ENCODE measurements around the gene TNFRSF8. TPM values are rescaled to one million over a fixed set of nuclear protein-coding genes. Genes with fewer than 3 reads are reported as not detected.

Gene TNFRSF8
- total RNA-seq, 1 donor from 2014 or later: 2.2 TPM

DNA sequence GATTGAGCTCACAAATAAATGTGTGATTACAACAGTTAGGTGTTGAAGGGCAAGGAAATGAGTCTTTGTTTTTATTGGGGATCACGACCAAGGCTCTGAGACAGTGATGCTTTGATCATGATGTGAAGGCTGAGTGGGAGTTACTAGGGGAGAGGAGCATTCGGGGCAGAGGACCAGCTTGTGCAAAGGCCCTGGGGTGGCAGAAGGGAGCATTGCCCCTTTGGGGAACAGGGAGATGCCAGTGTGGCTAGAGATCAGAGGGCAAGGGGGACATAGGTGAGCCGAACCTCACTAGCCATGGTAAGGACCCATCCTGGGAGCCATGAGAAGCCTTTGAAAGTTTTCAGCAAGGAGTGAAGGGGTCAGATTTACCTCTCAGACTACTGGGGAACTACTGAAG, 31.1 kb downstream of the TNFRSF8 start:
- intact Hi-C loops (cut with micrococcal nuclease): no loop called here
- TF ChIP-seq CTCF (IDR thresholded peaks at IDR 0.05): no peak
- Mint-ChIP-seq H3K4me1 (peaks cover 12% of the 10 kb centered on the region), H3K4me3 (no peak overlapping the region), H3K9me3 (no peaks in the 10 kb centered on the region), H3K36me3 (ENCODE audit: low read depth) (no peaks in the 10 kb centered on the region), H3K27me3 (no peaks in the 10 kb centered on the region), H3K27ac (no peak overlapping the region)
- ATAC-seq (ENCODE audit: low read depth): no peak
- no peak for DNase-seq
- ChIA-PET CTCF (no interaction called here), POLR2A (interaction anchor here (0.6 kb wide), 2 partner anchors 16 to 97 kb away, joined by 3 read pairs; no protein-coding TSS in a partner anchor)

- H3K27ac Mint-ChIP-seq: no peak overlapping the region
- no peak for ATAC-seq (ENCODE audit: low read depth)
- H3K9me3 Mint-ChIP-seq: no peaks in the 10 kb centered on the region
- H3K36me3 Mint-ChIP-seq (ENCODE audit: low read depth): no peaks in the 10 kb centered on the region
- intact Hi-C loops (cut with micrococcal nuclease): no loop called here
- POLR2A ChIA-PET: interaction anchor here (0.5 kb wide), 1 partner anchor 26 kb away, joined by 3 read pairs; no protein-coding TSS in a partner anchor
- TF ChIP-seq CTCF (IDR thresholded peaks at IDR 0.05): no peak
- DNase-seq: no peak
- H3K4me3 Mint-ChIP-seq: no peak overlapping the region
- peaks cover 1% of the 10 kb centered on the region for H3K4me1 Mint-ChIP-seq
- CTCF ChIA-PET: no interaction called here
- H3K27me3 Mint-ChIP-seq: no peaks in the 10 kb centered on the region
These were observed 32.6 kb downstream of the TNFRSF8 start for GRCh38 chr1:12095452-12096263.

- Mint-ChIP-seq H3K4me1 (no peaks in the 10 kb centered on the region), H3K27ac (no peak overlapping the region), H3K9me3 (no peaks in the 10 kb centered on the region)
These were observed 33.5 kb downstream of the TNFRSF8 start for GRCh38 chr1:12096615-12097014.

DNA sequence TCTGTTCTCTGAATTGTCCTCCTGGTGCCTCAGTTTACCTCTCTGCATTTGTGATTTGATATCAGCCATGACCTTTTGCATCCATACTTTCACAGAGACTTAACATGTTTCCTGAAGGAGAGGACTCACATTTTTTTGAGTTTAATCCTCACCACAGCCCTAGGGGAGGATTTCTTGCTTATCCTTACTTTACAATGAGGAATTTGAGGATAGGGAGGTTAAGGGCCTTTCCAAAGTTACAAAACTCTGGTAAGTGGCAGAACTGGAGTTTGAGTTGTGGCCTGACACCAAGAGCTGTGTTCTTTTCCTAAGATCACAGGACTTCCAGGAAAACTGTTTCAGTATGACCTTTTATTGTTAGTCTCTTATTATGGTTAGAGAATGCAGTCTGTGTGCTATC, 34.2 kb downstream of the TNFRSF8 start:
- Mint-ChIP-seq H3K4me1 (no peaks in the 10 kb centered on the region), H3K27me3 (no peaks in the 10 kb centered on the region), H3K27ac (no peak overlapping the region), H3K36me3 (ENCODE audit: low read depth) (no peaks in the 10 kb centered on the region), H3K9me3 (no peaks in the 10 kb centered on the region), H3K4me3 (no peak overlapping the region)
- ChIA-PET POLR2A (interaction anchor here (0.5 kb wide), 1 partner anchor 188 kb away, joined by 4 read pairs; no protein-coding TSS in a partner anchor), CTCF (no interaction called here)
- TF ChIP-seq CTCF (IDR thresholded peaks at IDR 0.05): no peak
- no peak for DNase-seq
- intact Hi-C loops (cut with micrococcal nuclease): no loop called here
- ATAC-seq (ENCODE audit: low read depth): no peak

More at GRCh38 chr1:12096615-12097014, 33.5 kb downstream of the TNFRSF8 start:
- no peak for DNase-seq
- Mint-ChIP-seq H3K36me3 (ENCODE audit: low read depth) (no peaks in the 10 kb centered on the region), H3K27me3 (no peaks in the 10 kb centered on the region), H3K4me3 (no peak overlapping the region)
- ChIA-PET CTCF (no interaction called here), POLR2A (no interaction called here)
- no peak for ATAC-seq (ENCODE audit: low read depth)
- intact Hi-C loops (cut with micrococcal nuclease): no loop called here
- no peak for TF ChIP-seq CTCF (IDR thresholded peaks at IDR 0.05)

DNA sequence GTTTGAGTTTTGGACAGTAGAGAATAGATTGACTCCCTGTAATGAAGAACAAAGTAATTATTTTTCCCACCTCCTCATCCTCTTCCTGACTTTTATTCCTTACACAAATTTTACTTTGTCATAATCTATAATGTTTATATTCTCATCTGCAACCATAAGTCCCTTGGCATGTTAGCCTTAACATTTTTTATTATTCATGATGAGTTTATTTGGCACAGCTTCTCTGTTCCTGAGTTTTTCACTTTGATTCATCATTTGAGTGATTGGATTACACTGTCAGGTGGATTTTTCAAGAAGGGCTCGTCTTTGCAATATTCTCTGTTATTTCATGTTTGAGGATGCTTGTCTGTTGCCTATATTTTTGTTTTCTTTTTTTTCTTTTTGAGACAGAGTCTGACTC, 35.7 kb downstream of the TNFRSF8 start:
- no peak for DNase-seq
- CTCF ChIA-PET: interaction anchor here (2.1 kb wide), 1 partner anchor 26 kb away, joined by 7 read pairs; no protein-coding TSS in a partner anchor

More for the DNA sequence above, 35.7 kb downstream of the TNFRSF8 start:
- no peaks in the 10 kb centered on the region for H3K4me1 Mint-ChIP-seq
- H3K4me3 Mint-ChIP-seq: no peak overlapping the region
- no peak for TF ChIP-seq CTCF (IDR thresholded peaks at IDR 0.05)
- H3K27me3 Mint-ChIP-seq: no peaks in the 10 kb centered on the region
- no peaks in the 10 kb centered on the region for H3K36me3 Mint-ChIP-seq (ENCODE audit: low read depth)
- no peak for ATAC-seq (ENCODE audit: low read depth)
- intact Hi-C loops (cut with micrococcal nuclease): no loop called here
- H3K9me3 Mint-ChIP-seq: no peaks in the 10 kb centered on the region
- POLR2A ChIA-PET: interaction anchor here (0.6 kb wide), 1 partner anchor 189 kb away, joined by 7 read pairs; no protein-coding TSS in a partner anchor
- H3K27ac Mint-ChIP-seq: no peak overlapping the region

Data from activated B cell treated with CpG ODN at 0.5 μM for 24 hours (primary cell).